Kidney epithelial cell (primary cell): ENCODE data around the gene SEMA3C. TPM values are rescaled to one million over a fixed set of nuclear protein-coding genes. Genes with fewer than 3 reads are reported as not detected.

Experiments
- DNase-seq: peaks from one replicate; pipeline ENCODE4 v3.0.0-alpha.2; 2010; ENCODE audit warnings: low read depth
- H3K27me3 ChIP-seq: 2 replicates; pipeline ENCODE4 v1.6.0; 2011; ENCODE audit warnings: low read length; ENCODE audit not compliant: control insufficient read depth, insufficient read depth
- H3K36me3 ChIP-seq: 2 replicates; pipeline ENCODE4 v1.5.1; 2011; ENCODE audit warnings: low read length; ENCODE audit not compliant: control insufficient read depth, insufficient read depth
- H3K4me3 ChIP-seq: 2 replicates; pipeline ENCODE4 v1.5.1; 2011; ENCODE audit warnings: low read depth, mild to moderate bottlenecking, control low read depth, low read length
- total RNA-seq: library from RNA; depleted of rRNA; stranded (reverse); fragments of >200 nt; gene quantifications from 2 replicates; pipeline ENCODE4 v1.2.3, GENCODE V29; 2015
- TF ChIP-seq, protein P1 (sequence below): IDR thresholded peaks from 2 replicates; pipeline ENCODE4 v1.5.1; 2011; ENCODE audit warnings: mild to moderate bottlenecking, moderate library complexity, low read length, control low read depth, inconsistent platforms; ENCODE audit not compliant: insufficient read depth, poor library complexity, severe bottlenecking

SEMA3C gene
- total RNA-seq, 1 donor from 2014 or later, result 113 TPM

DNA sequence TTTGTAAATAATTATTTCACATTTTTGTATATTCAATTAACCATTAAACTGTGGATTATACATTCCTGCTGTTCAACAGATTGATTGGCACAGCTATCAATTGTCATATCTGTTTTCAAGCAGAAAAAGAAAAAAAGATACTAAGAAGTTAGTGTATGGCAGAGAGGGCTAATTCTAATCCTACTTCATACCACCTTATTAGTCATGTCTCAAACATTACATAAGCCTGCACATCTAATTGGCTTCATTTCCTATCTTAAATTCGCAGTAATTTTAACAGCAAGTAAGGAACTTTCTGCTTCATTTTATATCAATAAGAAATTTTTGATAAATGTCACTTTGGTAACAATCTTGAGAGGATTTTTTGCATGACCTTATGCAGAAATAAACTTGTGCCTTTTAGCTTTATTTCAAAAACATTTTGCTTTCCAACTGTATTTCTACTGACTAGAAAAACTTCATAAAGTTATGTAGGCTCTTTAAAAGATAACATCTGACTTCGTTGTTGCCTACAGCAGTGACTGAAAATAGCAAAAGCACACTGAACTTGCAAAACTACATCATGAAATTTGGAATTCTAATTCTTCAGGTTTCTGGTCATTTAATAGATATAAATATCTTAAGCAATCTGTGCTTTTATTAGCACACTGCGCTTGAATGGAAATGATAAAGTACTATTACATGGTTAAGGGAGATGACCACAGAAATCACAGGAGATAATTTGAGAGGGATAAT lies 111.5 kb downstream of the SEMA3C start:
- TF ChIP-seq, protein P1, sequence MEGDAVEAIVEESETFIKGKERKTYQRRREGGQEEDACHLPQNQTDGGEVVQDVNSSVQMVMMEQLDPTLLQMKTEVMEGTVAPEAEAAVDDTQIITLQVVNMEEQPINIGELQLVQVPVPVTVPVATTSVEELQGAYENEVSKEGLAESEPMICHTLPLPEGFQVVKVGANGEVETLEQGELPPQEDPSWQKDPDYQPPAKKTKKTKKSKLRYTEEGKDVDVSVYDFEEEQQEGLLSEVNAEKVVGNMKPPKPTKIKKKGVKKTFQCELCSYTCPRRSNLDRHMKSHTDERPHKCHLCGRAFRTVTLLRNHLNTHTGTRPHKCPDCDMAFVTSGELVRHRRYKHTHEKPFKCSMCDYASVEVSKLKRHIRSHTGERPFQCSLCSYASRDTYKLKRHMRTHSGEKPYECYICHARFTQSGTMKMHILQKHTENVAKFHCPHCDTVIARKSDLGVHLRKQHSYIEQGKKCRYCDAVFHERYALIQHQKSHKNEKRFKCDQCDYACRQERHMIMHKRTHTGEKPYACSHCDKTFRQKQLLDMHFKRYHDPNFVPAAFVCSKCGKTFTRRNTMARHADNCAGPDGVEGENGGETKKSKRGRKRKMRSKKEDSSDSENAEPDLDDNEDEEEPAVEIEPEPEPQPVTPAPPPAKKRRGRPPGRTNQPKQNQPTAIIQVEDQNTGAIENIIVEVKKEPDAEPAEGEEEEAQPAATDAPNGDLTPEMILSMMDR, result no peak
- H3K27me3 ChIP-seq, result no peaks in the 10 kb centered on the region
- H3K4me3 ChIP-seq, result no peak overlapping the region
- no peaks in the 10 kb centered on the region for H3K36me3 ChIP-seq
- DNase-seq, result no peak

DNA sequence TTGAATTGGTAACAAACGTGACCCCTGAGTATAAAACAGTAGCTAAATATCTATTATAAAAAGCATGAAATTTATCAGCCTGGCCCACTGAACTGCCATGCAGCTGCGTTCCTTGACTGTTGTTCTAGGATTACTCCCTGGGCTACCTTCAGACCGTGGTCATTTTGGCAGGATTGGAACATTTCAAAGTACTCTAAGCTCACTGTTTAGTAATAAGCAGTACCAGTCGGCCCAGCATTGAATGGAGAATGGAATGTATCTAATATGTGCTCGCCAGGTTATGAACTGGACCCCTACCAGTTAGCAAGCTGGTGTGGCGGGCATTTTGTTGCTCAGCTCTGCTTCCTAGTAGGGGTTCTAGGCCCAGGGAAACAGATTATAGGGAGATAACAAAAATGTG lies 112.2 kb downstream of the SEMA3C start:
- TF ChIP-seq, protein P1, result no peak
- no peak overlapping the region for H3K4me3 ChIP-seq
- H3K27me3 ChIP-seq, result no peaks in the 10 kb centered on the region
- H3K36me3 ChIP-seq, result no peaks in the 10 kb centered on the region
- DNase-seq, result no peak

DNA sequence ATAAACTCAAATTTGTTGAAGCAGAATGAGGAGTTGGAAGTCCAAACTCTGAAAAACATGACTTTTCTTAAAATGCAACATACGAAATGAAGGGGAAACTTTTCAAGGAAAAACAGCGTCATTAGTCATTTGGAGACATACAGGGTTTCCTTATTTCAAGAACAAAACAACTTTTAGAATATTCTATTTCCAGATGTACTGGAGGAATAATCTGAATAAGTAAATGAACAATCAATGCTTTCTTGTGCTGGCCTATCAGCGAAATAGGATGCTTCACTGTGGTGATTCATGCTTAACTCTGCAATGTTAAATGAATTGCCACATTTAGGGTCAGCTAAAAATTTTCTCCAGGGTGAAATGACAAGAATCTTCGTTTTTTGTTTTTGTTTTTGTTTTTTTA lies 114.3 kb downstream of the SEMA3C start:
- Histone ChIP-seq H3K36me3 (no peaks in the 10 kb centered on the region), H3K4me3 (no peak overlapping the region), H3K27me3 (no peaks in the 10 kb centered on the region)
- DNase-seq, result no peak
- TF ChIP-seq, protein P1, result no peak

DNA sequence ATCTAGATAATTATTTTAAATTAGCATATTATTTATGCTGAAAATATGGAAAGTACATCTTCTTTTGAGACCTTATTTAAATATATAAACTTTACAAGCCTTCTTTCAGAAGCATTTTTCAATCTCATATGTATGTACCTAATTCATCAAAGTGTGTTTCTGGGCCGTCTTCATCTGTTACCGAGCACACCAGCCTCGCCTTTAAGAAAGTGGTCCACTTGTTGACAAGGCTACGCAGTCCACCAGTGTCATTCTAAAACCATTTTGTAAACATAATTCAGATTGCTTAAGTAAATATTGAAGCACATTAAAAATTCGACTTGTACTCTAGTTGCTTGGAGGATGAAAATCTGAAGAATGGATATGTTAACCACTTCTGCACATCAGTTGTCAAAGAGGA lies 116.3 kb downstream of the SEMA3C start:
- TF ChIP-seq, protein P1, result no peak
- no peak for DNase-seq
- no peak overlapping the region for H3K4me3 ChIP-seq
- no peaks in the 10 kb centered on the region for H3K36me3 ChIP-seq
- H3K27me3 ChIP-seq, result no peaks in the 10 kb centered on the region

DNA sequence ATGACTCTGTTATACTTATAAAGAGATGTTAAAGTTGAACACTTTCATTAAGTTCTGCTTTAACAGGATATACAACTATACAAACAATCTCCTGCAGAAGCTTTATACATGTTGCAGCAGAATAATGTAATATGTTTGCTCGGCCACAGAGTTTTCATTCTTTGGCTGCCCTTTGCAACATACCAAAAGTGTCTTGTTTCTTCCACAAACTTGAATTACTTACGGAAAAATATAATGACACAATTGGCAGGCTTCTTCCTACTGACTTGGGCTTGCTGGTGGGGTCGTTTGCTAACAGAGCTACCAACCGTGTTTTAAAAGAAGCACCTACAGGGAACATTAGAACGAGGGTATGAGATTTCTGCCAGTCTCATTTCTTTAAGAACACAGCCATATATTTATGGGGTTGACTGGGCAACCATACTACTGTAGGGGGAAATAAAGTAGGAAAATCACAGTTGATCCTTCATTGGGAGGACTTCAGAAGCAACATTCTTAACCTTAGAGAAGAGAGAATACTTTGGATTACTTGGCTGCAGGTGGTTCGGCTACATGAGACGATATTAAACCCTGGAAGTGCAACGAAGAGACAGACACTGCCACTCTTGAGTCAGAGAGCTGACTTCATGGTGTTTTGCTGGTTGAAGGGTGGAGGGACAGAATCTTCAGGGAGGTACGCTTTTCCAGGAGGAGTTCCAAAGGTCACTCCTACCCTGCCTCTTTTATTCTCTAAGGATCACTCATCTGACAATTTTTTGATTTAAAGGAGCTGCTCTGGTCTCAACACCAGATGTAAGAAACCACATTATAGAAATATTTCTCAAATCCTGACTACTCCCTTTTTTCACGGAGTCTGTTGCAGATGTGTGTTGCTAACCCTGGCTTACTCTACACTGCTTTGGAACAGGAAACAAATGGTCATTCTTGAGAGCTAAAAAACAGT lies 123.9 kb downstream of the SEMA3C start:
- DNase-seq, result no peak
- H3K27me3 ChIP-seq, result no peaks in the 10 kb centered on the region
- TF ChIP-seq, protein P1, result no peak
- H3K36me3 ChIP-seq, result peaks cover 3% of the 10 kb centered on the region
- H3K4me3 ChIP-seq, result no peak overlapping the region
